IPS-NIHi11 (cell line): ENCODE data around the gene GTPBP2.

ENCODE experiments used
- DNase-seq: peaks from one replicate; pipeline ENCODE4 v3.0.0; 2012; ENCODE audit warnings: mixed read lengths, low spot score

Gene GTPBP2

GRCh38 chr6:43575772-43576551 lies 53.1 kb downstream of the GTPBP2 start, which contains the start of the genes POLH and XPO5:
TSS of gene POLH (plus strand) at chr6:43576185. CDS start at chr6:43582320, 6,135 bp downstream.
TSS of gene XPO5 (minus strand) at chr6:43576038. CDS start at chr6:43575864, 174 bp downstream.
- DNase-seq = peak; percentile 99

- peak; percentile 79 for DNase-seq
These were observed 53.8 kb downstream of the GTPBP2 start for GRCh38 chr6:43575105-43575771.

- no peak for DNase-seq
These were observed 57.0 kb downstream of the GTPBP2 start for GRCh38 chr6:43572015-43572414.

DNA sequence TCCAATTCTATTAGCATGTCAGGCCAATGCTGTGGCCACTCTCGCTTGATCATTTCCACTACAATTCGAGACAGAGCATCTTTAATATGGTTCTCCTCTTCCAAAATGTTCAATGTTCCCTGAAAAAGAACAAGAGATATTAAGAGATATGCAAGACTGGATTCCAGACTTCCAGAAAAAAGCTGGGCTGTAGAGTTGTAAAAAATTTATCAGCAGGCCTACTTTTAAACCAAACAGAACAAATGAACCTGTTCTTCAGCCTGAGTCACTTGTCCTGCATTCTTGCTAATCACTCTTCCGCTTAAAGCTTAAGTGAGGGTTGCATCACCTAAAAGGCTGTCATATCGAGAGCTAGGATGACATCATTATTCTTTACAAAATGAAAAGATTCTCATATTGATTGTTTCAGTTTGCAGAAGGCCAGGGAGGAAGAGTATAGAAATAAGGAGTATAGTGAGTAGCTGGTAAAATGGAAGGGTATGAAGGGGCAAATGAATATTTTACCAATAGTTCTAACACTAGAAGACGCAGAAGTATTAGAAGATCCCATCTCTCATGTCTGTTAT lies 58.1 kb downstream of the GTPBP2 start:
- peak; percentile 5 for DNase-seq
